HepG2 (cell line): ENCODE data around the gene PRDX2. TPM values are rescaled to one million over a fixed set of nuclear protein-coding genes. Genes with fewer than 3 reads are reported as not detected.

Source experiments
- AHR ChIP-seq: IDR thresholded peaks from 2 replicates; pipeline ENCODE4 v1.6.1; 2018; ENCODE audit warnings: missing genetic modification reagents, missing compliant biosample characterization
- CHD4 ChIP-seq: fragments of 200-600 bp; sonication (generic); IDR thresholded peaks from 2 replicates; pipeline ENCODE4 v1.7.0; 2017; ENCODE audit warnings: mild to moderate bottlenecking, low read length, borderline replicate concordance
- FOXK1 ChIP-seq: sonication (generic); formaldehyde crosslinking; IDR thresholded peaks from 2 replicates; pipeline ENCODE4 v1.4.0; 2020; ENCODE audit warnings: low read depth, missing genetic modification reagents, borderline replicate concordance
- KLF9 ChIP-seq: IDR thresholded peaks from 2 replicates; pipeline ENCODE4 v1.6.1; 2016; ENCODE audit warnings: low read depth
- MAF1 ChIP-seq: sonication (generic); formaldehyde crosslinking; IDR thresholded peaks from 2 replicates; pipeline ENCODE4 v1.5.0; 2020; ENCODE audit warnings: missing genetic modification reagents, borderline replicate concordance
- MED8 ChIP-seq: sonication (generic); formaldehyde crosslinking; IDR thresholded peaks from 2 replicates; pipeline ENCODE4 v1.8.1; 2023; ENCODE audit warnings: mild to moderate bottlenecking, missing genetic modification reagents; ENCODE audit not compliant: insufficient replicate concordance
- SYNCRIP ChIP-seq: fragments of 200-400 bp; formaldehyde crosslinking; IDR thresholded peaks from 2 replicates; pipeline ENCODE4 v1.6.1; 2018; ENCODE audit warnings: mild to moderate bottlenecking, low read depth, low read length; ENCODE audit not compliant: insufficient read depth
- TAF15 ChIP-seq: fragments of 200-400 bp; formaldehyde crosslinking; IDR thresholded peaks from one replicate; pipeline ENCODE4 v1.6.1; 2018; ENCODE audit warnings: mild to moderate bottlenecking, low read depth, low read length; ENCODE audit not compliant: poor library complexity, severe bottlenecking
- TMF1 ChIP-seq: sonication (generic); formaldehyde crosslinking; IDR thresholded peaks from 2 replicates; pipeline ENCODE4 v1.8.1; 2022; ENCODE audit warnings: low read depth, missing genetic modification reagents
- ZBTB38 ChIP-seq: sonication (generic); formaldehyde crosslinking; IDR thresholded peaks from 2 replicates; pipeline ENCODE4 v1.5.1; 2020; ENCODE audit warnings: mild to moderate bottlenecking, missing genetic modification reagents
- ZFP82 ChIP-seq: sonication (generic); formaldehyde crosslinking; IDR thresholded peaks from 2 replicates; pipeline ENCODE4 v1.5.1; 2020; ENCODE audit warnings: mild to moderate bottlenecking, missing genetic modification reagents, borderline replicate concordance
- ZNF33A ChIP-seq: sonication (generic); formaldehyde crosslinking; IDR thresholded peaks from 2 replicates; pipeline ENCODE4 v1.5.1; 2020; ENCODE audit warnings: missing genetic modification reagents, mild to moderate bottlenecking, moderate library complexity, borderline replicate concordance
- ZNF350 ChIP-seq: sonication (generic); formaldehyde crosslinking; IDR thresholded peaks from 2 replicates; pipeline ENCODE4 v1.4.0; 2020; ENCODE audit warnings: mild to moderate bottlenecking, low read depth, missing genetic modification reagents, borderline replicate concordance
- polyA plus RNA-seq, 8 experiments: library from polyadenylated mRNA; depleted of rRNA in 3 of 8; stranded (reverse) in 7 of 8; unstranded in 1 of 8; fragments of >200 nt; fragmentation: Illumina TruSeq in 4 of 8; extraction: Trizol in 4 of 8; gene quantifications; 2 replicates each; pipeline versions ENCODE4 v1.2.1 to v1.2.3, GENCODE V29; 2011 to 2016; ENCODE audit warnings: low read depth in 4 of 8, missing spikeins in 1 of 8, mixed read lengths in 1 of 8; ENCODE audit not compliant: insufficient read depth in 1 of 8
- total RNA-seq, 5 experiments: library from RNA; depleted of rRNA; stranded (reverse); fragments of >200 nt; fragmentation: Illumina TruSeq; extraction: Trizol; gene quantifications; 2 replicates each; pipeline ENCODE4 v1.2.3, GENCODE V29; 2016; ENCODE audit warnings: low read depth in 1 of 5
- TF ChIP-seq, protein P1 (sequence below), 2 experiments: fragments of 450-650 bp in 1 of 2; sonication (generic) in 1 of 2; formaldehyde crosslinking in 1 of 2; IDR thresholded peaks; 2 replicates each; pipeline versions ENCODE4 v1.6.1 to v1.8.0; 2016 to 2022; ENCODE audit warnings: antibody characterized with exemption in 1 of 2, mild to moderate bottlenecking in 1 of 2, missing genetic modification reagents in 1 of 2
- TF ChIP-seq, protein P2 (sequence below): sonication (generic); formaldehyde crosslinking; IDR thresholded peaks from 2 replicates; pipeline ENCODE4 v1.8.0; 2022; ENCODE audit warnings: mild to moderate bottlenecking, missing genetic modification reagents, moderate library complexity
- TF ChIP-seq, protein P3 (sequence below): sonication (generic); formaldehyde crosslinking; IDR thresholded peaks from 2 replicates; pipeline ENCODE4 v1.9.0; 2022; ENCODE audit warnings: low read depth, missing genetic modification reagents

PRDX2 gene
- total and polyA plus RNA-seq, 2 of the 13 experiments (the other 11 are each of a cell fraction or from before 2014, with no cell fraction given): 218 to 381 TPM

DNA sequence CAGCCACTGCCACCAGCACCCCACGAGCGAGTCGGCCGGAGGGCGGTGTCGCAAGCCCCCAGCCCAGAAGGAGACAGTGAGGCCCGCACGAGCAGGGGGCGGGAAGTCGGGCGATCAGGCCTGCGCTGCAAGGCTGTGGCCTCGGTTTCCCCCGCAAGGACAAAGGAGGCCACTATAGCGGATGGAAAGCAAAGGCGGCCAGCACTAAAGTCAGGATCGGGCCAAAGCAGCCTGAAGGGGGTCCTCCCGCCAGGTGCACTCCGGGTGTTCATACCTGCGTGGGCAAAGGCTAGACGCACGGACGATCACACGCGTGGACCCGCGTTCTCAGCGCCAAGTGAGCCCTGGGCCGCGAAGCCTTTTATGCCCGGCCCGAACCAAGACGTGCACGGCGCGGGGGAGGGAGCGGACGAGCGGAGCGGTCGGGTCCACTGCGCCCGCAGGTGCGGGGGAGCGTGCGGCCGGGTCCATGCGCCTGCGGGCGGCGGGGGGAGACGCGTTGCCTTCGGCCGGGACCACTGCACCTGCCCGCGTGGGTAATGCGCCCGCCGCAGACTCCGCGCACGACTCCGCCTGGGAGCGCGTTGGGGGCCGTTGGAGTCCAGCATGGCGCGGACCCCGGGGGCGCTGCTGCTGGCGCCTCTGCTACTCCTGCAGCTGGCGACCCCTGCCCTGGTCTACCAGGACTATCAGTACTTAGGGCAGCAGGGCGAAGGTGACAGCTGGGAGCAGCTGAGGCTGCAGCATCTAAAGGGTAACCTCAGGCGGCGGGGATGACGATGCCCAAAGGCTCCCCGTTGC is at the start of gene PRDX2, which contains the start of gene THSD8 (continued):
- TF ChIP-seq, protein P1, sequence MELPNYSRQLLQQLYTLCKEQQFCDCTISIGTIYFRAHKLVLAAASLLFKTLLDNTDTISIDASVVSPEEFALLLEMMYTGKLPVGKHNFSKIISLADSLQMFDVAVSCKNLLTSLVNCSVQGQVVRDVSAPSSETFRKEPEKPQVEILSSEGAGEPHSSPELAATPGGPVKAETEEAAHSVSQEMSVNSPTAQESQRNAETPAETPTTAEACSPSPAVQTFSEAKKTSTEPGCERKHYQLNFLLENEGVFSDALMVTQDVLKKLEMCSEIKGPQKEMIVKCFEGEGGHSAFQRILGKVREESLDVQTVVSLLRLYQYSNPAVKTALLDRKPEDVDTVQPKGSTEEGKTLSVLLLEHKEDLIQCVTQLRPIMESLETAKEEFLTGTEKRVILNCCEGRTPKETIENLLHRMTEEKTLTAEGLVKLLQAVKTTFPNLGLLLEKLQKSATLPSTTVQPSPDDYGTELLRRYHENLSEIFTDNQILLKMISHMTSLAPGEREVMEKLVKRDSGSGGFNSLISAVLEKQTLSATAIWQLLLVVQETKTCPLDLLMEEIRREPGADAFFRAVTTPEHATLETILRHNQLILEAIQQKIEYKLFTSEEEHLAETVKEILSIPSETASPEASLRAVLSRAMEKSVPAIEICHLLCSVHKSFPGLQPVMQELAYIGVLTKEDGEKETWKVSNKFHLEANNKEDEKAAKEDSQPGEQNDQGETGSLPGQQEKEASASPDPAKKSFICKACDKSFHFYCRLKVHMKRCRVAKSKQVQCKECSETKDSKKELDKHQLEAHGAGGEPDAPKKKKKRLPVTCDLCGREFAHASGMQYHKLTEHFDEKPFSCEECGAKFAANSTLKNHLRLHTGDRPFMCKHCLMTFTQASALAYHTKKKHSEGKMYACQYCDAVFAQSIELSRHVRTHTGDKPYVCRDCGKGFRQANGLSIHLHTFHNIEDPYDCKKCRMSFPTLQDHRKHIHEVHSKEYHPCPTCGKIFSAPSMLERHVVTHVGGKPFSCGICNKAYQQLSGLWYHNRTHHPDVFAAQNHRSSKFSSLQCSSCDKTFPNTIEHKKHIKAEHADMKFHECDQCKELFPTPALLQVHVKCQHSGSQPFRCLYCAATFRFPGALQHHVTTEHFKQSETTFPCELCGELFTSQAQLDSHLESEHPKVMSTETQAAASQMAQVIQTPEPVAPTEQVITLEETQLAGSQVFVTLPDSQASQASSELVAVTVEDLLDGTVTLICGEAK (IDR thresholded peaks at IDR 0.05): no peak
- TF ChIP-seq, protein P1 (CRISPR knock-in tag; IDR thresholded peaks at IDR 0.05): peak; percentile 90
- TF ChIP-seq TMF1 (CRISPR knock-in tag): 0 out of 2 replicates have a peak, but pooled peaks have one; percentile 22
- TF ChIP-seq ZNF350 (CRISPR knock-in tag): peak; percentile 52
- no peak for TF ChIP-seq MED8 (CRISPR knock-in tag)
- TF ChIP-seq FOXK1 (CRISPR knock-in tag): no peak
- no peak for TF ChIP-seq MAF1 (CRISPR knock-in tag)
- no peak for TF ChIP-seq SYNCRIP
- TF ChIP-seq, protein P2, sequence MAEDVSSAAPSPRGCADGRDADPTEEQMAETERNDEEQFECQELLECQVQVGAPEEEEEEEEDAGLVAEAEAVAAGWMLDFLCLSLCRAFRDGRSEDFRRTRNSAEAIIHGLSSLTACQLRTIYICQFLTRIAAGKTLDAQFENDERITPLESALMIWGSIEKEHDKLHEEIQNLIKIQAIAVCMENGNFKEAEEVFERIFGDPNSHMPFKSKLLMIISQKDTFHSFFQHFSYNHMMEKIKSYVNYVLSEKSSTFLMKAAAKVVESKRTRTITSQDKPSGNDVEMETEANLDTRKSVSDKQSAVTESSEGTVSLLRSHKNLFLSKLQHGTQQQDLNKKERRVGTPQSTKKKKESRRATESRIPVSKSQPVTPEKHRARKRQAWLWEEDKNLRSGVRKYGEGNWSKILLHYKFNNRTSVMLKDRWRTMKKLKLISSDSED (CRISPR knock-in tag): no peak
- TF ChIP-seq ZFP82 (CRISPR knock-in tag): peak; percentile 95
- no peak for TF ChIP-seq KLF9 (CRISPR knock-in tag)
- TF ChIP-seq ZNF33A: peak; percentile 63; the same call in 1 of the 2 replicates
- no peak for TF ChIP-seq CHD4
- peak; percentile 69 for TF ChIP-seq ZBTB38 (CRISPR knock-in tag)
- TF ChIP-seq, protein P3, sequence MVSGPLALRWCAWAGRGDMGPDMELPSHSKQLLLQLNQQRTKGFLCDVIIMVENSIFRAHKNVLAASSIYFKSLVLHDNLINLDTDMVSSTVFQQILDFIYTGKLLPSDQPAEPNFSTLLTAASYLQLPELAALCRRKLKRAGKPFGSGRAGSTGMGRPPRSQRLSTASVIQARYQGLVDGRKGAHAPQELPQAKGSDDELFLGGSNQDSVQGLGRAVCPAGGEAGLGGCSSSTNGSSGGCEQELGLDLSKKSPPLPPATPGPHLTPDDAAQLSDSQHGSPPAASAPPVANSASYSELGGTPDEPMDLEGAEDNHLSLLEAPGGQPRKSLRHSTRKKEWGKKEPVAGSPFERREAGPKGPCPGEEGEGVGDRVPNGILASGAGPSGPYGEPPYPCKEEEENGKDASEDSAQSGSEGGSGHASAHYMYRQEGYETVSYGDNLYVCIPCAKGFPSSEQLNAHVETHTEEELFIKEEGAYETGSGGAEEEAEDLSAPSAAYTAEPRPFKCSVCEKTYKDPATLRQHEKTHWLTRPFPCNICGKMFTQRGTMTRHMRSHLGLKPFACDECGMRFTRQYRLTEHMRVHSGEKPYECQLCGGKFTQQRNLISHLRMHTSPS: no peak
- TF ChIP-seq AHR: no peak
- TF ChIP-seq TAF15: no peak
